ENCODE data around the gene INO80C.

Gene INO80C

DNA sequence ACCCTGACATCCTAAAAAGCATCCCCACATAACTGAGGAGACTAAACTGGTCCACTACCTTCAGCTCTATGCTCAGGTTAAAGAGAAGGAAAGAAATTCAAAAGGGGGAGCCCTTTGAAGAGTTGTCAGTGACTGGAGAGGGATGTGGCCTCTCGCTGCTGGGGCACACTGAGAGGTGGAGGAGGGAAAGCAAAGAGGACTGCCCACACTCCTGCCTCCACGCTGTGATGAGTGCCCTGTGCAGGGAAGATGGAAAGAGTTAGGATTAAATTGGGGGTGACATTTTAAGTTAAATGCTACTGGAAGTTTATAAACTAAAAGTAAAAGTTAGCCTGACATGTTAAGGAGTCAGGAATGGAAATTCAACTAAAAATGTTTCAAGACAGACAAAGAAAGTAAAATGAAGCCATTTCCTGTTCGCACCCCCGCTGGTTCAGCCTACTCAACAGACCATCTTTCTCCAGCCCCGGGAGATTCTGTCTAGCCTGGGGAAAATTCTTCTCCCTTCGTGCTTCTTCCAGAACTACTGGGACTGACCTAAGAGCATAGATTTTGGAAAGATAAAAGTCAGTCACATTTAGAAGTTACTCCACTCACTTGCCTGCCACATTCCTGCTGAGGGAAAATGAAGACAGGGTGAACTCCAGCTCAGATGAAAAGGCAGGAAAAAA is 17.8 kb upstream of the INO80C start:
- Histone ChIP-seq H3K27me3 (replicated peaks) (no peaks in the 10 kb centered on the region), H3K27ac (peak overlapping the region; percentile 96), H3K4me3 (ENCODE audit: low read depth, low read length) (no peak overlapping the region), H3K36me3 (replicated peaks) (no peaks in the 10 kb centered on the region)
- TF ChIP-seq, protein P1, sequence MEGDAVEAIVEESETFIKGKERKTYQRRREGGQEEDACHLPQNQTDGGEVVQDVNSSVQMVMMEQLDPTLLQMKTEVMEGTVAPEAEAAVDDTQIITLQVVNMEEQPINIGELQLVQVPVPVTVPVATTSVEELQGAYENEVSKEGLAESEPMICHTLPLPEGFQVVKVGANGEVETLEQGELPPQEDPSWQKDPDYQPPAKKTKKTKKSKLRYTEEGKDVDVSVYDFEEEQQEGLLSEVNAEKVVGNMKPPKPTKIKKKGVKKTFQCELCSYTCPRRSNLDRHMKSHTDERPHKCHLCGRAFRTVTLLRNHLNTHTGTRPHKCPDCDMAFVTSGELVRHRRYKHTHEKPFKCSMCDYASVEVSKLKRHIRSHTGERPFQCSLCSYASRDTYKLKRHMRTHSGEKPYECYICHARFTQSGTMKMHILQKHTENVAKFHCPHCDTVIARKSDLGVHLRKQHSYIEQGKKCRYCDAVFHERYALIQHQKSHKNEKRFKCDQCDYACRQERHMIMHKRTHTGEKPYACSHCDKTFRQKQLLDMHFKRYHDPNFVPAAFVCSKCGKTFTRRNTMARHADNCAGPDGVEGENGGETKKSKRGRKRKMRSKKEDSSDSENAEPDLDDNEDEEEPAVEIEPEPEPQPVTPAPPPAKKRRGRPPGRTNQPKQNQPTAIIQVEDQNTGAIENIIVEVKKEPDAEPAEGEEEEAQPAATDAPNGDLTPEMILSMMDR (IDR thresholded peaks at IDR 0.05; ENCODE audit: low read depth, low read length, missing control alignments): no peak
- DNase-seq: no peak
- in situ Hi-C loops (cut with HindIII; ENCODE audit: low pct_ligation_motif_present, low sequenced_read_pairs): no loop called here

DNA sequence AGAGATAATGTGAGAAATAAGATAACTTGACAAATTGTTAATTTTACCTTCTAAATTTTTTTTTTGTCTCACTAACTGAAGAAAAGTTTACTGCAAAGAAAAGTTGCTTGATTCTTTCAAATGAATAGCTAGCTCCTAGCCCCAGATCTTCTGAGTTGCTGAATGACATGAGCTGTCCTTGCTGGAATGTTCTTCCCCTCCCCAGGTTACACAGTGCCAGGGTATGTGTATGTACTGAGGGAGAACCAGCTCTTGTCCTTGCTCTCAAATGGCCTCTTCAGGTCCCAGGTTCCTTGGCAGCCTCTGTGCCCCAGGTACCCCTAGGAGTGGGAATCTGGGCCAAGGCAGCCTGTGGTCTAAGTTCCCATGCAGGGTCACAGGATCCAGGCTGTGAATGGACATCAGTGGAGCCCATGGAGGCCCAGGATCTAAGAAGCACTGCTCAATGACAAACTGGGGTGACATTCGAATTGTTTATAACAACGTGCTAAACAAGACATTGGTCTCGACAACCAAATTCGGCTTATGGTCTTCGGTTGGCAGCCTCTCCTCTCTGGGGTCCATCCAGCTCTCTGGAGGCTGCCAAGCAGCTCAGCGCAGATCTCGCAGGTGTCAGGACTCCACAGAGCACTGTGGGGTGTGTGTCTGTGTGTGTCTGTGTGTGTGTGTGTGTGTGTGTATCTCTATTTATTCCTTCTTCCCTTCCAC is 17.1 kb upstream of the INO80C start:
- Histone ChIP-seq H3K27ac (peak overlapping the region; percentile 96), H3K27me3 (replicated peaks) (no peaks in the 10 kb centered on the region), H3K36me3 (replicated peaks) (no peaks in the 10 kb centered on the region), H3K4me3 (ENCODE audit: low read depth, low read length) (no peak overlapping the region)
- in situ Hi-C loops (cut with HindIII; ENCODE audit: low pct_ligation_motif_present, low sequenced_read_pairs): no loop called here
- TF ChIP-seq, protein P1 (IDR thresholded peaks at IDR 0.05; ENCODE audit: low read depth, low read length, missing control alignments): no peak
- DNase-seq: no peak

DNA sequence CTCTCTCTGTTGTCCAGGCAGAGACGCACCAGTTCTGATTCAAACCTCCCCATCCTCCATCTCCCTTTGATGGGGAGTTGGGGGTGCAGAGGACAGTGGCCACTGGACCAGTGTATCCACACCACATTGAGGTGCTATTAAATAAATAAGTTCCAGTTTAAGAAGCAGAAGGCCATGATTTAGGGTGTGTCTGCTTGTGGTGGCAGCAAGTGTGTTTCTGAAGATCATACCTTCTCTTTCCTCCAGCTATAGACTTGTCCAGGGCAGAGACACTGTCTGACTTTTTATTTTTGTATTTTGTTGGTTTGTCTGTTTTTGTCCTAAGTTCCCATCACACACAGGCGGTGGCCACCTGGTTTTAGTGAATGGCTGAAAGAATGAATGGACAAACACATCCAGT is 16.5 kb upstream of the INO80C start:
- TF ChIP-seq, protein P1 (IDR thresholded peaks at IDR 0.05; ENCODE audit: low read depth, low read length, missing control alignments): no peak
- Histone ChIP-seq H3K27ac (peak overlapping the region; percentile 96), H3K27me3 (replicated peaks) (no peaks in the 10 kb centered on the region), H3K4me3 (ENCODE audit: low read depth, low read length) (no peak overlapping the region), H3K36me3 (replicated peaks) (no peaks in the 10 kb centered on the region)
- in situ Hi-C loops (cut with HindIII; ENCODE audit: low pct_ligation_motif_present, low sequenced_read_pairs): no loop called here
- no peak for DNase-seq

DNA sequence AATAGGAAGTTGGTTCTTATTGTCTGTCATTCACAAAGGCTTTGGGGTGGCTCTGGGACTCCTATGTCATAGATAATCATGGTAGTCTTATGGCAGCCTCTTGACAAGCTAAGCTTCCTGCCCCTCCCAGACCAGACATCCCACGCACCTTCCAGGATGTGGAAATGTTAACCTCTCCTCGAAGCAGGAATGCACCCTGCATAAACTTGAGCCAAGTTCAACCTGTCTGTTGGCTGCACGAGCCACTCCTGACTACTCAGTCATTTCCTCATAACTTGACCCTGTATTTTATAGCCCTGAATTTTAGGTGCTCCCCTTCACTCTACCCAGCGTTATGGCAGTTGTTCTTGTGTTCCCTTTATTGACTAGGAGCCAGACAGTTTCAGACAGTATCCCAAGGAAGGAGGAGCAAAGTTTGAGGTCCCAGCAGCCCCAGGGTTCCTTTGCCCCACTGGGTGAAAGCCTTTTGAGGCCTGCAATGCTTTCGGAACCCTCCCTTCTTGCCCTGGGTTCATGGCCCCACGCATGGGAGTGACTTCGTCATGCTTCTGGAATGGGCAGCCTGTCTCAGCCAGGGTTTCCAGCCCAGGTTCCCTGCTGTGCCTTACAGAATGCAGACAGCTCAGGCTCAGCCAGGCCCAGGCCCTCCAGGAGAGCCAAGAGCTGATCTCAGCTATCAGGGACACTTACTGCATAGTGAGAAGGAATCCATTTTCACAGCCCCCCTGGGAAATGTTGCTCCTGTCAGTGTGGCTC is 15.6 kb upstream of the INO80C start:
- Histone ChIP-seq H3K27me3 (replicated peaks) (no peaks in the 10 kb centered on the region), H3K27ac (peak overlapping the region; percentile 96), H3K36me3 (replicated peaks) (no peaks in the 10 kb centered on the region), H3K4me3 (ENCODE audit: low read depth, low read length) (no peak overlapping the region)
- DNase-seq: peak; percentile 100
- in situ Hi-C loops (cut with HindIII; ENCODE audit: low pct_ligation_motif_present, low sequenced_read_pairs): no loop called here
- TF ChIP-seq, protein P1 (IDR thresholded peaks at IDR 0.05; ENCODE audit: low read depth, low read length, missing control alignments): no peak

DNA sequence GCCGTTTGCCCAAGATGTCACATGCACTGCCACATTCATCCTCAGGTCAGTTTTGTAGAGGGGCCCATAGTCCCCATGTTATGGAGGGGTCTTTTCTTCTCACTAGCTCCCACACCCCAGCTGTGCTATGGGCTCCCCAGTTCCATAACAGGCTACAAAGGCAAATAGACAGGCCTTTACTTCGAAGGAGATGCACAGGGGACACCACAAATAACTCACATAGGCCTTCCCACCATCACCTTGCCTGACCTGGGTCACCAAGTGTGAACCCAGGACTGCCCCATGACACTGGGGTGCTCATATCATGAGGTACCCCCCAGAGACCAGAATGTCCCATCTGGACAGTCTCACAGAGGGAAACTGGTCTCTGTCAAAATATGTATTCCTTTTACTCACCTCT is 15.0 kb upstream of the INO80C start:
- Histone ChIP-seq H3K4me3 (ENCODE audit: low read depth, low read length) (no peak overlapping the region), H3K27me3 (replicated peaks) (no peaks in the 10 kb centered on the region), H3K36me3 (replicated peaks) (no peaks in the 10 kb centered on the region), H3K27ac (peak overlapping the region; percentile 96)
- in situ Hi-C loops (cut with HindIII; ENCODE audit: low pct_ligation_motif_present, low sequenced_read_pairs): no loop called here
- TF ChIP-seq, protein P1 (IDR thresholded peaks at IDR 0.05; ENCODE audit: low read depth, low read length, missing control alignments): no peak
- DNase-seq: no peak
